ENCODE results near the gene NEIL1. TPM values are rescaled to one million over a fixed set of nuclear protein-coding genes. Genes with fewer than 3 reads are reported as not detected.

NEIL1 gene
- total and polyA plus RNA-seq, 3 experiments from 2014 or later, result 2.0 to 2.9 (median 2.3) TPM

GRCh38 chr15:75367006-75367405 is 20.2 kb downstream of the NEIL1 start:
- Mint-ChIP-seq H3K27me3 (no peaks in the 10 kb centered on the region), H3K4me1 (peaks cover 24 to 28% (median 25%) of the 10 kb centered on the region in 3 donors), H3K27ac (peak overlapping the region; percentile 93 to 99 (median 96)), H3K9me3 (no peaks in the 10 kb centered on the region), H3K4me3 (peak overlapping the region; percentile 83 to 97 (median 91)), H3K36me3 (peaks cover 4 to 64% (median 4%) of the 10 kb centered on the region in 3 donors)
- peaks cover 44% of the 10 kb centered on the region for H3K36me3 ChIP-seq (ENCODE audit: insufficient read depth, low read length)
- ChIA-PET CTCF (interaction anchor here (0.9 to 4.5 kb wide), 17 partner anchors 9 to 317 kb away, joined by 3 to 52 read pairs (median 7); partner anchors contain the start of genes IMP3, NEIL1, SIN3A and SNX33), POLR2A (interaction anchor here (2.2 to 4.5 kb wide), 4 partner anchors 13 to 273 kb away, joined by 9 to 106 read pairs (median 46); partner anchors contain the start of genes IMP3, NEIL1 and SIN3A)
- peak overlapping the region; percentile 97 for H3K27ac ChIP-seq (ENCODE audit: low read depth, low read length)
- no peaks in the 10 kb centered on the region for H3K9me3 ChIP-seq (ENCODE audit: low read length)
- no peak for DNase-seq
- no peak overlapping the region for H3K4me3 ChIP-seq (ENCODE audit: low read length)
- peaks cover 16% of the 10 kb centered on the region for H3K4me1 ChIP-seq (ENCODE audit: insufficient read depth, low read length)
- H3K27me3 ChIP-seq (ENCODE audit: insufficient read depth, low read length, poor library complexity, severe bottlenecking), result no peaks in the 10 kb centered on the region

GRCh38 chr15:75367406-75367912 is 20.6 kb downstream of the NEIL1 start:
- no peaks in the 10 kb centered on the region for H3K9me3 ChIP-seq (ENCODE audit: low read length)
- ChIA-PET CTCF (interaction anchor here (0.8 to 4.5 kb wide), 29 partner anchors 9 to 434 kb away, joined by 3 to 52 read pairs (median 6); partner anchors contain the start of genes COMMD4, IMP3, NEIL1 and SIN3A), POLR2A (interaction anchor here (0.8 to 4.5 kb wide), 8 partner anchors 13 to 476 kb away, joined by 3 to 106 read pairs (median 15); partner anchors contain the start of genes IMP3, NEIL1, PTPN9 and SIN3A)
- Mint-ChIP-seq H3K9me3 (no peaks in the 10 kb centered on the region), H3K4me3 (peak overlapping the region; percentile 88 to 97 (median 92)), H3K27me3 (no peaks in the 10 kb centered on the region), H3K27ac (peak overlapping the region; percentile 93 to 99 (median 96)), H3K36me3 (peaks cover 4 to 65% (median 4%) of the 10 kb centered on the region in 3 donors), H3K4me1 (peaks cover 24 to 28% (median 25%) of the 10 kb centered on the region in 3 donors)
- no peak for DNase-seq
- H3K4me1 ChIP-seq (ENCODE audit: insufficient read depth, low read length), result peaks cover 16% of the 10 kb centered on the region
- peak overlapping the region; percentile 97 for H3K27ac ChIP-seq (ENCODE audit: low read depth, low read length)
- H3K4me3 ChIP-seq (ENCODE audit: low read length), result peak overlapping the region; percentile 88
- H3K27me3 ChIP-seq (ENCODE audit: insufficient read depth, low read length, poor library complexity, severe bottlenecking), result no peaks in the 10 kb centered on the region
- H3K36me3 ChIP-seq (ENCODE audit: insufficient read depth, low read length), result peaks cover 46% of the 10 kb centered on the region

GRCh38 chr15:75367913-75368688 is 21.3 kb downstream of the NEIL1 start, which contains the start of gene MAN2C1:
Gene MAN2C1, minus strand, starts transcription at chr15:75368607. Its CDS starts 24 bp downstream, at chr15:75368583.
- Mint-ChIP-seq H3K36me3 (peaks cover 4 to 64% (median 6%) of the 10 kb centered on the region in 3 donors), H3K4me1 (peaks cover 24 to 28% (median 25%) of the 10 kb centered on the region in 3 donors), H3K4me3 (peak within 1 kb of the TSS; percentile 88 to 97 (median 92)), H3K27ac (peak within 1 kb of the TSS; percentile 94 to 99 (median 96)), H3K27me3 (no peaks in the 10 kb centered on the region), H3K9me3 (no peaks in the 10 kb centered on the region)
- Histone ChIP-seq H3K4me3 (ENCODE audit: low read length) (peak within 1 kb of the TSS; percentile 88), H3K36me3 (ENCODE audit: insufficient read depth, low read length) (peaks cover 51% of the 10 kb centered on the region), H3K27me3 (ENCODE audit: insufficient read depth, low read length, poor library complexity, severe bottlenecking) (no peaks in the 10 kb centered on the region), H3K9me3 (ENCODE audit: low read length) (no peaks in the 10 kb centered on the region), H3K27ac (ENCODE audit: low read depth, low read length) (peak within 1 kb of the TSS; percentile 97), H3K4me1 (ENCODE audit: insufficient read depth, low read length) (peaks cover 16% of the 10 kb centered on the region)
- ChIA-PET POLR2A (interaction anchor here (0.6 to 4.5 kb wide), 11 partner anchors 10 to 475 kb away, joined by 3 to 106 read pairs (median 9); partner anchors contain the start of genes IMP3, NEIL1, PTPN9 and SIN3A), CTCF (interaction anchor here (0.8 to 4.5 kb wide), 32 partner anchors 8 to 433 kb away, joined by 3 to 52 read pairs (median 5); partner anchors contain the start of genes COMMD4, IMP3, NEIL1 and SIN3A)
- peak; percentile 85 to 94 (median 87) for DNase-seq

GRCh38 chr15:75368689-75369239 is 21.9 kb downstream of the NEIL1 start:
- H3K27ac Mint-ChIP-seq, result peak overlapping the region; percentile 94 to 99 (median 96)
- H3K36me3 Mint-ChIP-seq, result peaks cover 4 to 65% (median 6%) of the 10 kb centered on the region in 3 donors
- ChIA-PET CTCF (interaction anchor here (0.9 to 4.5 kb wide), 21 partner anchors 11 to 433 kb away, joined by 3 to 52 read pairs (median 6); partner anchors contain the start of genes IMP3, NEIL1, SIN3A and SNUPN), POLR2A (interaction anchor here (0.6 to 4.5 kb wide), 10 partner anchors 10 to 279 kb away, joined by 3 to 106 read pairs (median 11); partner anchors contain the start of genes IMP3, NEIL1, PTPN9 and SIN3A)
- no peaks in the 10 kb centered on the region for H3K27me3 Mint-ChIP-seq
- peak overlapping the region; percentile 97 for H3K27ac ChIP-seq (ENCODE audit: low read depth, low read length)
- no peaks in the 10 kb centered on the region for H3K27me3 ChIP-seq (ENCODE audit: insufficient read depth, low read length, poor library complexity, severe bottlenecking)
- peaks cover 25 to 28% (median 25%) of the 10 kb centered on the region in 3 donors for H3K4me1 Mint-ChIP-seq
- H3K9me3 ChIP-seq (ENCODE audit: low read length), result no peaks in the 10 kb centered on the region
- H3K36me3 ChIP-seq (ENCODE audit: insufficient read depth, low read length), result peaks cover 54% of the 10 kb centered on the region
- peak overlapping the region; percentile 88 for H3K4me3 ChIP-seq (ENCODE audit: low read length)
- DNase-seq, result no peak
- peak overlapping the region; percentile 88 to 97 (median 92) for H3K4me3 Mint-ChIP-seq
- H3K9me3 Mint-ChIP-seq, result no peaks in the 10 kb centered on the region
- H3K4me1 ChIP-seq (ENCODE audit: insufficient read depth, low read length), result peaks cover 16% of the 10 kb centered on the region

- H3K27me3 ChIP-seq (ENCODE audit: insufficient read depth, low read length, poor library complexity, severe bottlenecking), result no peaks in the 10 kb centered on the region
- no peak overlapping the region for H3K27ac ChIP-seq (ENCODE audit: low read depth, low read length)
- no peaks in the 10 kb centered on the region for H3K27me3 Mint-ChIP-seq
- no peak for DNase-seq
- ChIA-PET CTCF (interaction anchor here (3.4 to 4.5 kb wide), 2 partner anchors 84 to 271 kb away, joined by 39 to 52 read pairs; partner anchors contain the start of genes IMP3 and SIN3A), POLR2A (interaction anchor here (1.4 to 4.5 kb wide), 4 partner anchors 21 to 270 kb away, joined by 3 to 106 read pairs (median 46); partner anchors contain the start of genes IMP3, NEIL1 and SIN3A)
- peaks cover under 1 to 67% (median 10%) of the 10 kb centered on the region in 3 donors for H3K36me3 Mint-ChIP-seq
- H3K4me1 ChIP-seq (ENCODE audit: insufficient read depth, low read length), result peaks cover 16% of the 10 kb centered on the region
- peaks cover 23 to 35% (median 25%) of the 10 kb centered on the region in 3 donors for H3K4me1 Mint-ChIP-seq
- H3K4me3 ChIP-seq (ENCODE audit: low read length), result no peak overlapping the region
- H3K27ac Mint-ChIP-seq, result peak overlapping the region in 7 of 8 donors; percentile 94 to 99 (median 95)
- no peaks in the 10 kb centered on the region for H3K9me3 ChIP-seq (ENCODE audit: low read length)
- H3K4me3 Mint-ChIP-seq, result peak overlapping the region in 6 of 7 donors; percentile 88 to 97 (median 92)
- peaks cover 53% of the 10 kb centered on the region for H3K36me3 ChIP-seq (ENCODE audit: insufficient read depth, low read length)
- H3K9me3 Mint-ChIP-seq, result no peaks in the 10 kb centered on the region
These were observed 23.2 kb downstream of the NEIL1 start for GRCh38 chr15:75369897-75370581.

- peaks cover 52% of the 10 kb centered on the region for H3K36me3 ChIP-seq (ENCODE audit: insufficient read depth, low read length)
- H3K4me1 ChIP-seq (ENCODE audit: insufficient read depth, low read length), result peaks cover 16% of the 10 kb centered on the region
- no peaks in the 10 kb centered on the region for H3K9me3 ChIP-seq (ENCODE audit: low read length)
- no peak overlapping the region for H3K27ac ChIP-seq (ENCODE audit: low read depth, low read length)
- ChIA-PET CTCF (no interaction called here), POLR2A (no interaction called here)
- Mint-ChIP-seq H3K27me3 (no peaks in the 10 kb centered on the region), H3K4me1 (peaks cover 23 to 36% (median 25%) of the 10 kb centered on the region in 3 donors), H3K9me3 (no peaks in the 10 kb centered on the region), H3K36me3 (peaks cover 0 to 73% (median 11%) of the 10 kb centered on the region in 3 donors), H3K4me3 (peak overlapping the region in 1 of 7 donors; percentile 51), H3K27ac (peak overlapping the region in 4 of 8 donors; percentile 14 to 79 (median 57))
- no peak for DNase-seq
- H3K27me3 ChIP-seq (ENCODE audit: insufficient read depth, low read length, poor library complexity, severe bottlenecking), result no peaks in the 10 kb centered on the region
- H3K4me3 ChIP-seq (ENCODE audit: low read length), result no peak overlapping the region
These were observed 24.6 kb downstream of the NEIL1 start for GRCh38 chr15:75371486-75371885.

All from CD8-positive, alpha-beta memory T cell (primary cell).